C4-2B (cell line): ENCODE results near the gene CHCT1.
"Not testable (repeated sequence)": the region's sequence is repeated elsewhere in the genome, so short reads cannot be mapped to it uniquely, and the experiment has no call there.

Experiments
- H3K27ac ChIP-seq: fragments of 450-650 bp; 2 replicates; pipeline ENCODE4 v1.5.1; 2017
- ZFX ChIP-seq: fragments of 450-650 bp; IDR thresholded peaks from 2 replicates; pipeline ENCODE4 v1.6.1; 2017
- TF ChIP-seq, protein P1 (sequence below): fragments of 450-650 bp; conservative IDR thresholded peaks from 2 replicates; pipeline ENCODE4 v1.5.1; 2017; ENCODE audit warnings: mild to moderate bottlenecking

The CHCT1 gene

DNA sequence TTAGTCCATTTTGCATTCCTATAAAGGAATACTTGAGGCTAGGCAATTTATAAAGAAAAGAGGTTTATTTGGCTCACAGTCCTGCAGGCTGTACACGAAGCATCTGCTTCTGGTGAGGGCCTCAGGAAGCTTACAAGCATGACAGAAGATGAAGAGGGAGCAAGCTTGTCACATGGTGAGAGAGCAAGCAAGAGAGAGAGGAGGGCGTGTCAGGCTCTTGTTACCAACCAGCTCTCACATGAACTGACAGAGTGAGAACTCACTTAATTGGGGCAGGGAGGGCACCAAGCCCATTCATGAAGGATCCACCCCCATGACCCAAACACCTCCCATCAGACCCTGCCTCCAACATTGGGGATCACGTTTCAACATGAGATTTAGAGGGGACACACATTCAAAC is 1.6 kb downstream of the CHCT1 start:
- H3K27ac ChIP-seq = no peak overlapping the region
- TF ChIP-seq, protein P1, sequence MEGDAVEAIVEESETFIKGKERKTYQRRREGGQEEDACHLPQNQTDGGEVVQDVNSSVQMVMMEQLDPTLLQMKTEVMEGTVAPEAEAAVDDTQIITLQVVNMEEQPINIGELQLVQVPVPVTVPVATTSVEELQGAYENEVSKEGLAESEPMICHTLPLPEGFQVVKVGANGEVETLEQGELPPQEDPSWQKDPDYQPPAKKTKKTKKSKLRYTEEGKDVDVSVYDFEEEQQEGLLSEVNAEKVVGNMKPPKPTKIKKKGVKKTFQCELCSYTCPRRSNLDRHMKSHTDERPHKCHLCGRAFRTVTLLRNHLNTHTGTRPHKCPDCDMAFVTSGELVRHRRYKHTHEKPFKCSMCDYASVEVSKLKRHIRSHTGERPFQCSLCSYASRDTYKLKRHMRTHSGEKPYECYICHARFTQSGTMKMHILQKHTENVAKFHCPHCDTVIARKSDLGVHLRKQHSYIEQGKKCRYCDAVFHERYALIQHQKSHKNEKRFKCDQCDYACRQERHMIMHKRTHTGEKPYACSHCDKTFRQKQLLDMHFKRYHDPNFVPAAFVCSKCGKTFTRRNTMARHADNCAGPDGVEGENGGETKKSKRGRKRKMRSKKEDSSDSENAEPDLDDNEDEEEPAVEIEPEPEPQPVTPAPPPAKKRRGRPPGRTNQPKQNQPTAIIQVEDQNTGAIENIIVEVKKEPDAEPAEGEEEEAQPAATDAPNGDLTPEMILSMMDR = no peak
- TF ChIP-seq ZFX = no peak

- H3K27ac ChIP-seq = no peak overlapping the region
- TF ChIP-seq ZFX = no peak
- TF ChIP-seq, protein P1 = no peak
Observed at GRCh38 chr17:60425626-60426025, 3.3 kb downstream of the CHCT1 start.

GRCh38 chr17:60426596-60426995 is 4.3 kb downstream of the CHCT1 start:
- TF ChIP-seq, protein P1 = no peak
- no peak for TF ChIP-seq ZFX
- no peak overlapping the region for H3K27ac ChIP-seq

DNA sequence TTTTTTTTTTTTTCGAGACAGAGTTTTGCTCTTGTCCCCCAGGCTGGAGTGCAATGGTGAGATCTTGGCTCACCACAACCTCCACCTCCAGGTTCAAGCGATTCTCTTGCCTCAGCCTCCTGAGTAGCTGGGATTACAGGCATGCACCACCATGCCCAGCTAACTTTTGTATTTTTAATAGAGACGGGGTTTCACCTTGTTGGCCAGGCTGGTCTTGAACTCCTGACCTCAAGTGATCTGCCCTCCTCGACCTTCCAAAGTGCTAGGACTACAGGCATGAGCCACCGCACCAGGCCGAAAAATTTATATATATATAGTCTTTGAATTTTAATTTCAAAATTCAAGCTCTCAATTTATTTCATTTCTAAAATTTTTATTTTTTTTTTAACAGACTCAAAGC is 6.2 kb downstream of the CHCT1 start:
- H3K27ac ChIP-seq = not testable (repeated sequence)

GRCh38 chr17:60430561-60430960 is 8.3 kb downstream of the CHCT1 start:
- not testable (repeated sequence) for H3K27ac ChIP-seq

DNA sequence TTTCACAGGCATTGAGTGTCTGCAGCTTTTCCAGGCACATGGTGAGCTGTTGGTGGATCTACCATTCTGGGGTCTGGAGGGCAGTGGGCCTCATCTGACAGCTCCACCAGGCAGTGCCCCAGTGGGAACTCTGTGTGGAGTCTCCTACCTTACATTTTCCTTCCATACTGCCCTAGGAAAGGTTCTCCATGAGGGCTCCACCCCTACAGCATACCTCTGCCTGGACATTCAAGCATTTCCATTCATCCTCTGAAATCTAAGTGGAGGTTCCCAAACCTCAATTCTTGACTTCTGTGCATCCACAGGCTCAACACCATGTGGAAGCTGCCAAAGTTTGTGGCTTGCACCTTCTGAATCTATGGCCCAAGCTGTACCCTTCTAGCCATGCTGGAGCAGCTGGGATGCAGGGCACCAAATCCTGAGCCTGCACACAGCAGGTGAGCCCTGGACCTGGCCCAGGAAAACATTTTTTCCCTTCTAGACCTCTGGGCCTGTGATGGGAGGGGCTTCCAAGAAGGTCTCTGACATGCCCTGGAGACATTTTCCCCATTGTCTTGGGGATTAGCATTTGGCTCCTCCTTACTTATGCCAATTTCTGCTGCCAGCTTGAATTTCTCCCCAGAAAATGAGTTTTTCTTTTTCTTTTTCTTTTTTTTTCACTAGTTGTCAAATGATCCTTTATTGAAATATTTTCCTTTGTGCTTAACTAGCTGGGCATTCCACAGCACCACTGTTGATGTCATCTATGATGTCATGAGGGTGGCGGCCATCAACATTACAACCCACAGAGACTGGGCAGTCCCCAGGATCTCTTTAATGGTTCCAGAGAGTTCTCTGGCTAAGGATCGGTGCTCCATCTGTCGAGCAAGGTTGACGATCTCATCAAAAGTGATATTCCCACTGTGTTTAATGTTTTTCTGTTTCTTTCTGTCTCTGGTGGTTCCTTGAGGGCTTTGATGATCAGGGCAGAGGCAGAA is 11.0 kb downstream of the CHCT1 start:
- H3K27ac ChIP-seq = not testable (repeated sequence)

DNA sequence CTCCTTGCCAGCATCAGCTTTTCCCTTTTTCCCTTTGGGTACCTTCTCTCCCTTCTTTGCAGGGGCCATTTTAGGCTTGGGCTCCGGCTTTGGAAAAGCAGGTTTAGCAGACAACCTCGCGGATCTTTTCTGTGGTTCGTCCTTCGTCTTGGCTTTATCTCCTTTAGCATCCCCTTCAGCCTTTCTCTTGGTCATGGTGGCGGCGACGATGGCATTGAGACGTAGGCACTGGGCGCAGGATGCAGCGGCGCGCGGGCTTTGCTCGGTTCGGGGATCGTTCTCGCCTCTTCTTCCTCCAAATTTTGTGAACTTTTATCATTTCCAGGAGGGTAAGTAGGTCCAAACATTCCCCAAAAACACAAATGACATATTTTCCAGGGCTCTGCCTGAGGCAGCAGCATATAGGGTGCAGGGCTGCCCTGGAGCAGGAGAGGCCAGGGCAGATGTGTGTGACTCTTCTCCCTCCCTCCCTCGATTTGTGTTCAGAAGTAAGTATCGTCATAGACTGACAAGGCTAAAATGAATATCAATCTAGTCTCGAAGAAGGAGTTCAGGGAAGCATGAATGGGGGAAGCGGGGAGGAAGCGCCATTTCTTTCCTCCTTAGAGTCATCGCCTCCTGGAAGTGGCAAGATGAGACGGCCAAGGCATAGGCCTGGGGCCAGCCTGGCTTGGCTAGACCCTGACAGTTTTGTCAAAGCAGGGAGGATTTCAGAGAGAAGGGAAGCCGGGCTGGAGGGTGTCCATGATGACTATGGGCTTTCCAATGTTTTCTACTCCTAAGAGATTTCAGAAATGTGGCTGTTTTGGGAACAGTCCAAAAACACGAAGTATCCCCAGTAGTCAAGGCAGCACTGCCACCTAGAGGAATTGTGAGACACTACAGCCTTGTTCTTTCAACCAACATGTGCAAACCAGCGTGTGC is 13.2 kb downstream of the CHCT1 start:
- TF ChIP-seq ZFX = no peak
- TF ChIP-seq, protein P1 = peak; percentile 93
- H3K27ac ChIP-seq = no peak overlapping the region

DNA sequence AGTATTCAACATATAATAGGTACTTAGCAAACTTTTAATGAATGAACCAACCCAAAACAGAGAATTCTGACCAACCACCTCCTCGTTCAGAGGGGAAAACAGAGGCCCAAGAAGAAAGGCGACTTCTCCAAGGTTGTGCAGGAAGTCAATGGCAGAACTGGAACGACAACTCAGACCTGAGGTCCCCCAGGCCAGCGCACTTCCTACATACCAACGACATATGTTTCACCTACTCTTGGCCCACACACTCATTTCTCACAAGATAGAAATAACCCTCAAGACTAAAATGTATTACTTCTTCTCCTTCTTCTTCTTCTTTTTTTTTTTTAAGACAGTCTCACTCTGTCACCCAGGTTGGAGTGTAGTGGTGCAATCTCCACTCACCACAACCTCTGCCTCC is 14.4 kb downstream of the CHCT1 start:
- no peak for TF ChIP-seq ZFX
- TF ChIP-seq, protein P1 = no peak
- no peak overlapping the region for H3K27ac ChIP-seq
